ENCODE results near the gene BMPR1B. TPM values are rescaled to one million over a fixed set of nuclear protein-coding genes. Genes with fewer than 3 reads are reported as not detected.

BMPR1B gene
- total RNA-seq, 1 donor = 4.3 TPM

DNA sequence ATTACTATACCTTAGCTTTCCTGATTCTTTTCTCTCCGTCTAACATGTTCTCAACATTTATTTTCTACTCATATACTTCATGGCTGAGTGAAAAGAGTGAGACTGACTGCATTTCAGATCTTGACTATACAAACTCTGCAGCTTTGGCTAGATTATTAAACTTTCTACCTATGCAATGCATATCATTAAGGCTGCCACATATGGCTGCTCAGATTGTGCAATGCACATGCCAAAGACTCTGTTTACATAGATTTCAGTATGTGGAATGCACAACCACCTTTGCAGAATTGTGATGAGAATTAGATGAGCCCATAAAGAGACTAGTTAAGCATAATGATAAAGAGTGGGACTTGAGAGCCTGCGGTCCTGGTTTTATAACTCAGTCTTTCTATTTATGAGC is 196.5 kb downstream of the BMPR1B start:
- H3K4me3 ChIP-seq (ENCODE audit: low read depth, low read length) = no peak overlapping the region
- DNase-seq (ENCODE audit: low read depth) = no peak
- no peak for TF ChIP-seq CTCF (IDR thresholded peaks at IDR 0.05; ENCODE audit: insufficient read depth, low read depth, low read length)

DNA sequence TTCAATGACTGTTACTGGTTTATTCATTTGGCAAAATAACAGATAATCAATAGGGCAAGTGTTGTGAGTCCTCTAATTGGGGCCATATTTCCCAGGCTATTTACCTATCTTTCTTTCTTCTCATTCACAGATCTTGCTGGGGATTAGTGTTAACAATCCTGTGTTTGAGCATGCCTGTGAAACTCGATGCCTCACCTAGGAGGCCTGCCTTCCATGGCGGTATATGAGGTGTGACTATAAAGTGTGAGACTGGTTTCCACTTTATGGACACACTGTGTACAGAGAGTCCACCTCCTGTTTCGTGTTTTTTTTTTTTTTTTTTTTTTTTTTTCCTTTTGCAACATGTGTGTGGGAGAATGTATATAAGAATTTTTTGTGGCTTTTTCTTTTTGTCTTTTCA is 199.3 kb downstream of the BMPR1B start:
- no peak for TF ChIP-seq CTCF (IDR thresholded peaks at IDR 0.05; ENCODE audit: insufficient read depth, low read depth, low read length)
- no peak for DNase-seq (ENCODE audit: low read depth)
- no peak overlapping the region for H3K4me3 ChIP-seq (ENCODE audit: low read depth, low read length)

- no peak for DNase-seq (ENCODE audit: low read depth)
- no peak for TF ChIP-seq CTCF (IDR thresholded peaks at IDR 0.05; ENCODE audit: insufficient read depth, low read depth, low read length)
- H3K4me3 ChIP-seq (ENCODE audit: low read depth, low read length) = no peak overlapping the region
Observed at GRCh38 chr4:94959307-94959706, 201.6 kb downstream of the BMPR1B start.

GRCh38 chr4:94960708-94961107 is 203.0 kb downstream of the BMPR1B start:
- no peak for TF ChIP-seq CTCF (IDR thresholded peaks at IDR 0.05; ENCODE audit: insufficient read depth, low read depth, low read length)
- H3K4me3 ChIP-seq (ENCODE audit: low read depth, low read length) = no peak overlapping the region
- DNase-seq (ENCODE audit: low read depth) = no peak

GRCh38 chr4:94961420-94961819 is 203.7 kb downstream of the BMPR1B start:
- no peak for DNase-seq (ENCODE audit: low read depth)
- no peak overlapping the region for H3K4me3 ChIP-seq (ENCODE audit: low read depth, low read length)
- TF ChIP-seq CTCF (IDR thresholded peaks at IDR 0.05; ENCODE audit: insufficient read depth, low read depth, low read length) = no peak

DNA sequence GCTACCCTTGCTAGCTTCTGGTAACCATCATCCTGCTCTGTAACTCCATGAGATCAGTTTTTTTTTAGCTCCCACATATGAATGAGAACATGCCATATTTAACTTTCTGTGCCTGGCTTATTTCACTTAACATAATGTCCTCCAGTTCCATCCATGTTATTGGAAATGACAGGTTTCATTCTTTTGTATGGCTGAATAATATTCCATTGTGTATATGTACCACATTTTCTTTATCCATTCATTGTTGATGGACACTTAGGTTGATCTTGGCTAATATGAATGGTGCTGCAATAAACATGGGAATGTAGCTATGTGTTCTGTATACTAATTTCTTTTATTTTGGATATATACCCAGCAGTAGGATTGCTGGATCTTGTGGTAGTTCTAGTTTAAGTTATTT is 204.7 kb downstream of the BMPR1B start:
- no peak overlapping the region for H3K4me3 ChIP-seq (ENCODE audit: low read depth, low read length)
- DNase-seq (ENCODE audit: low read depth) = no peak
- TF ChIP-seq CTCF (IDR thresholded peaks at IDR 0.05; ENCODE audit: insufficient read depth, low read depth, low read length) = no peak

GRCh38 chr4:94965852-94966251 is 208.1 kb downstream of the BMPR1B start:
- DNase-seq (ENCODE audit: low read depth) = no peak
- no peak for TF ChIP-seq CTCF (IDR thresholded peaks at IDR 0.05; ENCODE audit: insufficient read depth, low read depth, low read length)
- no peak overlapping the region for H3K4me3 ChIP-seq (ENCODE audit: low read depth, low read length)
